Ascending aorta (tissue), 2 donors: ENCODE data around the gene ADGB. TPM values are rescaled to one million over a fixed set of nuclear protein-coding genes. Genes with fewer than 3 reads are reported as not detected.

ENCODE experiments used
- DNase-seq, 2 donors: peaks; one replicate each; pipeline ENCODE4 v3.0.0-alpha.2; 2019; ENCODE audit warnings: low spot score in 2 of 2
- H3K27ac ChIP-seq, 2 donors: fragments of 200-600 bp; sonication (generic); one replicate each; pipeline ENCODE4 v1.5.1; 2016 to 2017; ENCODE audit warnings: mild to moderate bottlenecking in 1 of 2
- H3K27me3 ChIP-seq: fragments of 200-600 bp; sonication (generic); one replicate; pipeline ENCODE4 v1.5.1; 2017
- H3K36me3 ChIP-seq, 2 donors: fragments of 200-600 bp; sonication (generic); one replicate each; pipeline ENCODE4 v1.5.1; 2016
- H3K4me1 ChIP-seq, 2 donors: fragments of 200-600 bp; sonication (generic); one replicate each; pipeline ENCODE4 v1.5.1; 2016 to 2017; ENCODE audit warnings: mild to moderate bottlenecking in 1 of 2
- H3K4me3 ChIP-seq, 2 donors: fragments of 200-600 bp; sonication (generic); one replicate each; pipeline ENCODE4 v1.5.1; 2016 to 2017; ENCODE audit warnings: mild to moderate bottlenecking in 1 of 2
- H3K9me3 ChIP-seq, 2 donors: fragments of 200-600 bp; sonication (generic); one replicate each; pipeline ENCODE4 v1.5.1; 2016
- intact Hi-C: fragments of 100-400 bp; cut with DNase I; formaldehyde crosslinking; loops from one replicate; pipeline ENCODE4 v1.15.1; 2023
- total RNA-seq: library from RNA; depleted of rRNA; stranded (reverse); fragments of >200 nt; gene quantifications from one replicate; pipeline ENCODE4 v1.1.0, GENCODE V29; 2016
- TF ChIP-seq, protein P1 (sequence below), 3 experiments: fragments of 200-600 bp in 2 of 3; fragments of 450-650 bp in 1 of 3; sonication (generic) in 2 of 3; IDR thresholded peaks; one replicate each; pipeline ENCODE4 v1.5.1; 2016 to 2019; ENCODE audit warnings: antibody characterized with exemption in 3 of 3, mild to moderate bottlenecking in 1 of 3, moderate library complexity in 1 of 3

ADGB gene
- total RNA-seq, 1 donor from 2014 or later = not detected

DNA sequence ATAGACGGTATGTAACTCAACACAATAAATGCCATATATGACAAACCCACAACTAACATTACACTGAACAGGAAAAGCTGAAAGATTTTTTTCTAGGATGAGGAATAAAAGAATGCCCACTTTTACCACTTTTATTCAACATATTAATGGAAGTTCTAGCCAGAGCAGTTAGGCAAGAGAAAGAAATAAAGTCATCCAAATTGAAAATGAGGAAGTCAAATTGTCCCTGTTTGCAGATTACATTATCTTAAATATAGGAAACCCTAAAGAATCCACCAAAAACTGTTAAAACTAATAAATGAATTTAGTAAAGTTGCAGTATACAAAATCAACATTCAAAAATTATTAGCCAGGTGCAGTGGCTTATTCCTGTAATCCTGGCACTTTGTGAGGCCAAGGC lies 24.6 kb upstream of the ADGB start:
- no peaks in the 10 kb centered on the region for H3K36me3 ChIP-seq
- no peaks in the 10 kb centered on the region for H3K4me1 ChIP-seq
- TF ChIP-seq, protein P1, sequence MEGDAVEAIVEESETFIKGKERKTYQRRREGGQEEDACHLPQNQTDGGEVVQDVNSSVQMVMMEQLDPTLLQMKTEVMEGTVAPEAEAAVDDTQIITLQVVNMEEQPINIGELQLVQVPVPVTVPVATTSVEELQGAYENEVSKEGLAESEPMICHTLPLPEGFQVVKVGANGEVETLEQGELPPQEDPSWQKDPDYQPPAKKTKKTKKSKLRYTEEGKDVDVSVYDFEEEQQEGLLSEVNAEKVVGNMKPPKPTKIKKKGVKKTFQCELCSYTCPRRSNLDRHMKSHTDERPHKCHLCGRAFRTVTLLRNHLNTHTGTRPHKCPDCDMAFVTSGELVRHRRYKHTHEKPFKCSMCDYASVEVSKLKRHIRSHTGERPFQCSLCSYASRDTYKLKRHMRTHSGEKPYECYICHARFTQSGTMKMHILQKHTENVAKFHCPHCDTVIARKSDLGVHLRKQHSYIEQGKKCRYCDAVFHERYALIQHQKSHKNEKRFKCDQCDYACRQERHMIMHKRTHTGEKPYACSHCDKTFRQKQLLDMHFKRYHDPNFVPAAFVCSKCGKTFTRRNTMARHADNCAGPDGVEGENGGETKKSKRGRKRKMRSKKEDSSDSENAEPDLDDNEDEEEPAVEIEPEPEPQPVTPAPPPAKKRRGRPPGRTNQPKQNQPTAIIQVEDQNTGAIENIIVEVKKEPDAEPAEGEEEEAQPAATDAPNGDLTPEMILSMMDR (IDR thresholded peaks at IDR 0.05) = no peak
- DNase-seq = no peak
- H3K27ac ChIP-seq = no peak overlapping the region
- H3K4me3 ChIP-seq = no peak overlapping the region
- H3K9me3 ChIP-seq = peaks cover 3 to 17% of the 10 kb centered on the region in 2 donors
- intact Hi-C loops = no loop called here
- no peaks in the 10 kb centered on the region for H3K27me3 ChIP-seq

DNA sequence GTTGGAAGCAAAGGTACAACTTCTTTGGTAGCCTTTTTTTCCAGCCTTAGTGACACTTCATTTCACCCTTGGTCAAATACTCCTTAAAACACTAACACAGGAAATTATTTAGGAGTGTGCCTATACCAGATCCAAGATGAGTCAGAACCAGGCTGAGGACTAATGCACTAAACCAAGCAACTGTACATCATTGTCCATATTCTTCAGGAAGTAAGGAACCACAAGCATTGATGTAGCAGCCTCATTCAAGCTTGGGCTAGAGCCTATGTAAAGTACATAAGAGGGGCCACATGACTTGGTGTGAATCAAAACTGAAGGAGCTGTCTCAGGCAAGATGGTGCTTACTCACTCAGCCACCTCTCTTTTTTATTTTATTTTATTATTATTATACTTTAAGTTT lies 20.7 kb upstream of the ADGB start:
- H3K36me3 ChIP-seq = no peaks in the 10 kb centered on the region
- H3K9me3 ChIP-seq = peaks cover 3 to 10% of the 10 kb centered on the region in 2 donors
- TF ChIP-seq, protein P1 (IDR thresholded peaks at IDR 0.05) = no peak
- no peak for DNase-seq
- H3K4me1 ChIP-seq = no peaks in the 10 kb centered on the region
- H3K27me3 ChIP-seq = no peaks in the 10 kb centered on the region
- intact Hi-C loops = no loop called here
- H3K27ac ChIP-seq = no peak overlapping the region
- H3K4me3 ChIP-seq = no peak overlapping the region

DNA sequence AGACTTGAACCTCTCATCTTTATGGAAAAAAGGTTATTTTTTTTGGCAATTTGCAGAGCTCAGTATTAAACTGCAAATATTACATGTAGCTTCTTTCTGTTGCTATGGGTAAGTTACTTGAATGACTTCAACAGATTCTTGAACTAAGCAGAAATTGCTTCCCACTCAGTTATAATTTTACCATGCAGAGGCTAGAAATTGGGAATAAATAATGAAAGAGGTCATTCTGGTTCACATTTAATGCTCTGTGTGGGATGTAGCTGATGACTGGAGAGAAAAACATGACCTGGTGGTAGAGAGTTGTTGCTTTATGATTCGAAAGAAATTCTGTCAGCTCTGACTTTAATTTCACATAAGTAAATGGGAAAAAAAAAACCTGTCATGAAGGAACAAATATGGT lies 16.8 kb upstream of the ADGB start:
- Histone ChIP-seq H3K27ac (no peak overlapping the region), H3K4me3 (no peak overlapping the region), H3K27me3 (no peaks in the 10 kb centered on the region), H3K9me3 (no peaks in the 10 kb centered on the region), H3K36me3 (no peaks in the 10 kb centered on the region), H3K4me1 (no peaks in the 10 kb centered on the region)
- TF ChIP-seq, protein P1 (IDR thresholded peaks at IDR 0.05) = no peak
- intact Hi-C loops = no loop called here
- DNase-seq = no peak

DNA sequence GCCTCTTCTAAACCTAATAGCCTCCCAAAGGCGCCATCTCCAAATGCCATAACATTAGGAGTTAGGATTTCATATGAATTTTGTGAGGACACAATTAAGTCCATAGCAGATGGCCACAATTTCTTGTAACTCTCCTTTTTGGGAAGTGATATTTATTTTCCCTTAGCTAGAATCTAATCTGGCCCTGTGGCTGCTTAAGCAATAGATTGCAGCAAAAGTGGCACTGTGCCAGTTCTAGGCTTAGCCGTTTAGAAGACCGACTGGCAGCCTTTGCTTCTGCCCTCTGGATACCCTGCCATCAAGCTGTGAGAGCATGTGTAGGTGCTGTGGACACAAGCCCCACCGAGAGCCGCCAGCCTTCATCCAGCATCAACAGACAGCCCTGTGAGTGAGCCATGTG lies 15.9 kb upstream of the ADGB start:
- Histone ChIP-seq H3K27me3 (no peaks in the 10 kb centered on the region), H3K27ac (no peak overlapping the region), H3K4me3 (no peak overlapping the region), H3K9me3 (no peaks in the 10 kb centered on the region), H3K4me1 (no peaks in the 10 kb centered on the region), H3K36me3 (no peaks in the 10 kb centered on the region)
- TF ChIP-seq, protein P1 (IDR thresholded peaks at IDR 0.05) = no peak
- peak in 1 of 2 donors; percentile 70 for DNase-seq
- intact Hi-C loops = no loop called here

DNA sequence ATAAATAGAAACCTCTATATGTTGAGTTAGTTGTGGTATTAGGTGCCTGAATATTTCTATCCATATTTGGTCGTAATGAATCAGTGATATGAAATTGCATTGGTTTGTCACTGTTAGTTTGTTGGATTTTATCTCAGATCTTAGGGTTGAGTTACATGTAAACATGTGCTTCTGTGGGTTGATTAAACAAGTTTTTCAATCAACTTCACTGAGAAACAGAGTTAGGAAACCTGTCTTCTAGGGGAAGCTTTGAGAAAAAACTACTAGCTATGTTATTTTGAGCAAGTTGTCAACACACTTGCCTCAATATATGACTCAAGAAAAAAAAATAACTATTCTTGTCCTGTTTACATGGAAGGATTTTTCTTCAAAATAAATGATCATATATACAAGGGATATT lies 14.8 kb upstream of the ADGB start:
- Histone ChIP-seq H3K27me3 (no peaks in the 10 kb centered on the region), H3K4me1 (no peaks in the 10 kb centered on the region), H3K36me3 (no peaks in the 10 kb centered on the region), H3K4me3 (no peak overlapping the region), H3K9me3 (no peaks in the 10 kb centered on the region), H3K27ac (no peak overlapping the region)
- intact Hi-C loops = no loop called here
- no peak for DNase-seq
- TF ChIP-seq, protein P1 (IDR thresholded peaks at IDR 0.05) = no peak

DNA sequence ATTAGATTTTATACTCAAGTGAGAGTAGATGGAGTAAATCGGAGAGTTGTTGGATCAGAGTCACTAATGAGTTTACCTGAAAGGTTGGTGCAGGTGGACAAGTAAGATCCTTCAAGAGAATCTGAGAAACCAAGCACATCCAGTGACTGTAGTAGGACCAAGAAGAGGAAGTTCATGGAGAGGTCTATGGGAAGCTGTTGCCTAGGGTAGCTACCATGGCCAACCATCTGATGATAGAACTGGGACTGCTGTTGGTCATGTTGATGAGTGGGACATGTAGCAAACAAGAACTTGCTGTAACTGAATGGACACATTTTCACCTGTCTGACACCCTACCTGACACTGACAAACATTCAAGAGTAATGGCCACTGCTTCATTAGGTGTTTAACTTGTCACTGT lies 11.3 kb upstream of the ADGB start:
- Histone ChIP-seq H3K27ac (no peak overlapping the region), H3K4me1 (no peaks in the 10 kb centered on the region), H3K27me3 (no peaks in the 10 kb centered on the region), H3K9me3 (no peaks in the 10 kb centered on the region), H3K36me3 (no peaks in the 10 kb centered on the region), H3K4me3 (no peak overlapping the region)
- no peak for DNase-seq
- intact Hi-C loops = no loop called here
- TF ChIP-seq, protein P1 (IDR thresholded peaks at IDR 0.05) = no peak
